HepG2 (cell line): ENCODE results near the gene ZKSCAN2. TPM values are rescaled to one million over a fixed set of nuclear protein-coding genes. Genes with fewer than 3 reads are reported as not detected.

Source experiments
- CBX2 ChIP-seq, 2 experiments: fragments of 200-600 bp in 1 of 2; sonication (generic); formaldehyde crosslinking in 1 of 2; IDR thresholded peaks; 2 replicates each; pipeline versions ENCODE4 v1.7.0 to v1.8.1; 2018 to 2022; ENCODE audit warnings: low read depth in 2 of 2, low read length in 1 of 2, mild to moderate bottlenecking in 1 of 2, missing genetic modification reagents in 1 of 2
- DPF2 ChIP-seq: sonication (generic); formaldehyde crosslinking; IDR thresholded peaks from 2 replicates; pipeline ENCODE4 v1.4.0; 2020; ENCODE audit warnings: mild to moderate bottlenecking, low read depth, missing genetic modification reagents, borderline replicate concordance
- HNF4A ChIP-seq: sonication (generic); formaldehyde crosslinking; IDR thresholded peaks from 2 replicates; pipeline ENCODE4 v1.4.0; 2020; ENCODE audit warnings: missing genetic modification reagents
- HOXA5 ChIP-seq: sonication (generic); formaldehyde crosslinking; IDR thresholded peaks from 2 replicates; pipeline ENCODE4 v1.4.0; 2020; ENCODE audit warnings: missing genetic modification reagents
- KDM3A ChIP-seq: IDR thresholded peaks from 2 replicates; pipeline ENCODE4 v1.6.1; 2018; ENCODE audit warnings: low read depth, missing compliant biosample characterization
- LCORL ChIP-seq, 2 experiments: fragments of 450-650 bp in 1 of 2; sonication (generic) in 1 of 2; formaldehyde crosslinking in 1 of 2; IDR thresholded peaks; 2 replicates each; pipeline versions ENCODE4 v1.5.0 to v1.6.1; 2017 to 2020; ENCODE audit warnings: antibody characterized with exemption in 1 of 2, missing genetic modification reagents in 1 of 2
- MEIS2 ChIP-seq: sonication (generic); formaldehyde crosslinking; IDR thresholded peaks from 2 replicates; pipeline ENCODE4 v1.9.0; 2021; ENCODE audit warnings: mild to moderate bottlenecking, missing genetic modification reagents
- NFE2L1 ChIP-seq: sonication (generic); formaldehyde crosslinking; IDR thresholded peaks from 2 replicates; pipeline ENCODE4 v1.4.0; 2020; ENCODE audit warnings: missing genetic modification reagents, mild to moderate bottlenecking, borderline replicate concordance
- POLR2A ChIP-seq, 2 experiments: IDR thresholded peaks; 2 replicates each; pipeline ENCODE4 v1.6.1; 2011; ENCODE audit warnings: low read depth in 2 of 2, low read length in 2 of 2, mild to moderate bottlenecking in 1 of 2, moderate library complexity in 1 of 2; ENCODE audit not compliant: insufficient read depth in 1 of 2
- REPIN1 ChIP-seq: sonication (generic); formaldehyde crosslinking; IDR thresholded peaks from 2 replicates; pipeline ENCODE4 v1.8.0; 2022; ENCODE audit warnings: missing genetic modification reagents, low read depth, mild to moderate bottlenecking, borderline replicate concordance
- SOX6 ChIP-seq, 2 experiments: fragments of 450-650 bp in 1 of 2; sonication (generic) in 1 of 2; formaldehyde crosslinking in 1 of 2; IDR thresholded peaks; 2 replicates each; pipeline versions ENCODE4 v1.4.0 to v1.6.1; 2017 to 2020; ENCODE audit warnings: antibody characterized with exemption in 1 of 2, mild to moderate bottlenecking in 1 of 2, missing genetic modification reagents in 1 of 2
- SUZ12 ChIP-seq: fragments of 150-350 bp; IDR thresholded peaks from 2 replicates; pipeline ENCODE4 v1.6.1; 2014; ENCODE audit warnings: low read depth, low read length
- ZFP62 ChIP-seq: sonication (generic); formaldehyde crosslinking; IDR thresholded peaks from 2 replicates; pipeline ENCODE4 v1.4.0; 2020; ENCODE audit warnings: missing genetic modification reagents
- ZNF207 ChIP-seq: fragments of 450-650 bp; IDR thresholded peaks from 2 replicates; pipeline ENCODE4 v1.6.1; 2016; ENCODE audit warnings: antibody characterized with exemption, borderline replicate concordance
- ZNF720 ChIP-seq: sonication (generic); formaldehyde crosslinking; IDR thresholded peaks from 2 replicates; pipeline ENCODE4 v1.4.0; 2020; ENCODE audit warnings: missing genetic modification reagents
- ZNF788 ChIP-seq: sonication (generic); formaldehyde crosslinking; IDR thresholded peaks from 2 replicates; pipeline ENCODE4 v1.5.0; 2020; ENCODE audit warnings: mild to moderate bottlenecking, missing genetic modification reagents, borderline replicate concordance
- polyA plus RNA-seq, 8 experiments: library from polyadenylated mRNA; depleted of rRNA in 3 of 8; stranded (reverse) in 7 of 8; unstranded in 1 of 8; fragments of >200 nt; fragmentation: Illumina TruSeq in 4 of 8; extraction: Trizol in 4 of 8; gene quantifications; 2 replicates each; pipeline versions ENCODE4 v1.2.1 to v1.2.3, GENCODE V29; 2011 to 2016; ENCODE audit warnings: low read depth in 4 of 8, missing spikeins in 1 of 8, mixed read lengths in 1 of 8; ENCODE audit not compliant: insufficient read depth in 1 of 8
- total RNA-seq, 5 experiments: library from RNA; depleted of rRNA; stranded (reverse); fragments of >200 nt; fragmentation: Illumina TruSeq; extraction: Trizol; gene quantifications; 2 replicates each; pipeline ENCODE4 v1.2.3, GENCODE V29; 2016; ENCODE audit warnings: low read depth in 1 of 5
- TF ChIP-seq, protein P1 (sequence below): sonication (generic); formaldehyde crosslinking; conservative IDR thresholded peaks from 2 replicates; pipeline ENCODE4 v1.5.0; 2020; ENCODE audit warnings: missing genetic modification reagents
- TF ChIP-seq, protein P2 (sequence below): sonication (generic); formaldehyde crosslinking; IDR thresholded peaks from 2 replicates; pipeline ENCODE4 v1.5.0; 2020; ENCODE audit warnings: mild to moderate bottlenecking, low read depth, missing genetic modification reagents, borderline replicate concordance
- TF ChIP-seq, protein P3 (sequence below): IDR thresholded peaks from 2 replicates; pipeline ENCODE4 v1.6.1; 2016
- TF ChIP-seq, protein P4 (sequence below): sonication (generic); formaldehyde crosslinking; IDR thresholded peaks from 2 replicates; pipeline ENCODE4 v1.4.0; 2020; ENCODE audit warnings: mild to moderate bottlenecking, missing genetic modification reagents

ZKSCAN2 gene
- total and polyA plus RNA-seq, 2 of the 13 experiments (the other 11 are each of a cell fraction or from before 2014, with no cell fraction given): 4.2 to 11.1 TPM

DNA sequence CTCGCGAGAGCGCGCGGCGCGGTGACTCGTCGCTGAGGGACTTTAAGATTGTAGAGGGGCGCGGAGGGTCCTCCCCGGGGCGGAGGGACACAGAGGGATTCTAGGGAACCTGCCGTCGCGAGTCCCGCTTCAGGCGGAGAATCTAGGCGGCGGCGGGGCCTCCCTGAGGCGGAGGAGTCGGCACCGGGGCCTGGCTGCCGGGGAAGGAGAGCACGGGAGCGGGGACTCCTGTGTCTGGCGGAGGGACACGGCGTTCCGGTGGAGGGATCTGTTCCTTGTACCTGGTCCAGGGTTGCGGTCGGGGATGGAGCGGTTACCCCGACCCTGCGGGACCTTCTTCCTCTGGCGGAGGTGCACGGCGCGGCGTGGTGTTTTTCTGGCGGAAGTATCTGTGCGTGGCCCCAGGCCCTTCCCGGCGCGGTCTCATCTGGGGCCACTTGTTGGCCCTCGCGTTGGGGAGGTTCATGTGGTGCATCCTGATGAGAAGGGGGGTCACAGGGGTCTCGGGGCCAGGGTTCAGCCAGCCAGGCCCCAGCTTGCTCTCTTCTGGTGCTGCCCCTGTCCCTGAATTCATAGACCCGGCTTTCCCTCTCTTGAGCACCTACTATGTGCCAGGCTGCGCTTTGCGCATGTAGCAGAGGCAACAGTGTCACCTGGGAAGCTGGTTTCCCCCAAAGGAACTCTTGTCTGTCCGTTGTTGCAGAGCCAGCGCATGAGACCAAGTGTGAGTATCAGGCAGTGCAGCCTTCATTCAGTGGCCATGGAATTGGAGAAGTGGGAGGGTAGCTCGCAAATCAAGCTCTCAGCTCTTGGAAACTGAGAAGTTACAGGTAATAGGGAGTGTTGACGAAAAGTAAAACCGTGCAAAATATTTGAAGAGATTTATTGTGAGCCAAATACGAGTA, 563 bp upstream of the ZKSCAN2 start (continued):
- TF ChIP-seq REPIN1 (peak; percentile 94), HNF4A (CRISPR knock-in tag) (peak; percentile 83), ZNF720 (CRISPR knock-in tag) (no peak), ZNF788 (peak; percentile 84), ZNF207 (no peak), ZFP62 (CRISPR knock-in tag) (no peak), SOX6 (IDR thresholded peaks at IDR 0.05) (no peak), SOX6 (CRISPR knock-in tag; IDR thresholded peaks at IDR 0.05) (peak; percentile 70), LCORL (IDR thresholded peaks at IDR 0.05) (0 out of 2 replicates have a peak, but pooled peaks have one; percentile 25), LCORL (CRISPR knock-in tag; IDR thresholded peaks at IDR 0.05) (peak; percentile 90), KDM3A (CRISPR knock-in tag) (peak; percentile 93), DPF2 (CRISPR knock-in tag) (no peak), NFE2L1 (CRISPR knock-in tag) (peak; percentile 86; the same call in 1 of the 2 replicates), SUZ12 (no peak), CBX2 (IDR thresholded peaks at IDR 0.05; ENCODE audit: low read depth, low read length) (no peak), CBX2 (CRISPR knock-in tag; IDR thresholded peaks at IDR 0.05; ENCODE audit: low read depth) (no peak), HOXA5 (CRISPR knock-in tag) (peak; percentile 88), MEIS2 (CRISPR knock-in tag) (peak; percentile 88), POLR2A (IDR thresholded peaks at IDR 0.05; ENCODE audit: insufficient read depth in 1 of 2, low read depth in 2 of 2, low read length in 2 of 2) (peak; percentile 79 to 86)
- TF ChIP-seq, protein P1, sequence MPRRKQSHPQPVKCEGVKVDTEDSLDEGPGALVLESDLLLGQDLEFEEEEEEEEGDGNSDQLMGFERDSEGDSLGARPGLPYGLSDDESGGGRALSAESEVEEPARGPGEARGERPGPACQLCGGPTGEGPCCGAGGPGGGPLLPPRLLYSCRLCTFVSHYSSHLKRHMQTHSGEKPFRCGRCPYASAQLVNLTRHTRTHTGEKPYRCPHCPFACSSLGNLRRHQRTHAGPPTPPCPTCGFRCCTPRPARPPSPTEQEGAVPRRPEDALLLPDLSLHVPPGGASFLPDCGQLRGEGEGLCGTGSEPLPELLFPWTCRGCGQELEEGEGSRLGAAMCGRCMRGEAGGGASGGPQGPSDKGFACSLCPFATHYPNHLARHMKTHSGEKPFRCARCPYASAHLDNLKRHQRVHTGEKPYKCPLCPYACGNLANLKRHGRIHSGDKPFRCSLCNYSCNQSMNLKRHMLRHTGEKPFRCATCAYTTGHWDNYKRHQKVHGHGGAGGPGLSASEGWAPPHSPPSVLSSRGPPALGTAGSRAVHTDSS (CRISPR knock-in tag): 0 out of 2 replicates have a peak, but pooled peaks have one; percentile 91
- TF ChIP-seq, protein P2, sequence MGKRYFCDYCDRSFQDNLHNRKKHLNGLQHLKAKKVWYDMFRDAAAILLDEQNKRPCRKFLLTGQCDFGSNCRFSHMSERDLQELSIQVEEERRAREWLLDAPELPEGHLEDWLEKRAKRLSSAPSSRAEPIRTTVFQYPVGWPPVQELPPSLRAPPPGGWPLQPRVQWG (CRISPR knock-in tag): peak; percentile 92
- TF ChIP-seq, protein P3, sequence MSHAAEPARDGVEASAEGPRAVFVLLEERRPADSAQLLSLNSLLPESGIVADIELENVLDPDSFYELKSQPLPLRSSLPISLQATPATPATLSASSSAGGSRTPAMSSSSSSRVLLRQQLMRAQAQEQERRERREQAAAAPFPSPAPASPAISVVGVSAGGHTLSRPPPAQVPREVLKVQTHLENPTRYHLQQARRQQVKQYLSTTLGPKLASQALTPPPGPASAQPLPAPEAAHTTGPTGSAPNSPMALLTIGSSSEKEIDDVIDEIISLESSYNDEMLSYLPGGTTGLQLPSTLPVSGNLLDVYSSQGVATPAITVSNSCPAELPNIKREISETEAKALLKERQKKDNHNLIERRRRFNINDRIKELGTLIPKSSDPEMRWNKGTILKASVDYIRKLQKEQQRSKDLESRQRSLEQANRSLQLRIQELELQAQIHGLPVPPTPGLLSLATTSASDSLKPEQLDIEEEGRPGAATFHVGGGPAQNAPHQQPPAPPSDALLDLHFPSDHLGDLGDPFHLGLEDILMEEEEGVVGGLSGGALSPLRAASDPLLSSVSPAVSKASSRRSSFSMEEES (CRISPR knock-in tag): peak; percentile 59; the same call in 1 of the 2 replicates
- TF ChIP-seq, protein P4, sequence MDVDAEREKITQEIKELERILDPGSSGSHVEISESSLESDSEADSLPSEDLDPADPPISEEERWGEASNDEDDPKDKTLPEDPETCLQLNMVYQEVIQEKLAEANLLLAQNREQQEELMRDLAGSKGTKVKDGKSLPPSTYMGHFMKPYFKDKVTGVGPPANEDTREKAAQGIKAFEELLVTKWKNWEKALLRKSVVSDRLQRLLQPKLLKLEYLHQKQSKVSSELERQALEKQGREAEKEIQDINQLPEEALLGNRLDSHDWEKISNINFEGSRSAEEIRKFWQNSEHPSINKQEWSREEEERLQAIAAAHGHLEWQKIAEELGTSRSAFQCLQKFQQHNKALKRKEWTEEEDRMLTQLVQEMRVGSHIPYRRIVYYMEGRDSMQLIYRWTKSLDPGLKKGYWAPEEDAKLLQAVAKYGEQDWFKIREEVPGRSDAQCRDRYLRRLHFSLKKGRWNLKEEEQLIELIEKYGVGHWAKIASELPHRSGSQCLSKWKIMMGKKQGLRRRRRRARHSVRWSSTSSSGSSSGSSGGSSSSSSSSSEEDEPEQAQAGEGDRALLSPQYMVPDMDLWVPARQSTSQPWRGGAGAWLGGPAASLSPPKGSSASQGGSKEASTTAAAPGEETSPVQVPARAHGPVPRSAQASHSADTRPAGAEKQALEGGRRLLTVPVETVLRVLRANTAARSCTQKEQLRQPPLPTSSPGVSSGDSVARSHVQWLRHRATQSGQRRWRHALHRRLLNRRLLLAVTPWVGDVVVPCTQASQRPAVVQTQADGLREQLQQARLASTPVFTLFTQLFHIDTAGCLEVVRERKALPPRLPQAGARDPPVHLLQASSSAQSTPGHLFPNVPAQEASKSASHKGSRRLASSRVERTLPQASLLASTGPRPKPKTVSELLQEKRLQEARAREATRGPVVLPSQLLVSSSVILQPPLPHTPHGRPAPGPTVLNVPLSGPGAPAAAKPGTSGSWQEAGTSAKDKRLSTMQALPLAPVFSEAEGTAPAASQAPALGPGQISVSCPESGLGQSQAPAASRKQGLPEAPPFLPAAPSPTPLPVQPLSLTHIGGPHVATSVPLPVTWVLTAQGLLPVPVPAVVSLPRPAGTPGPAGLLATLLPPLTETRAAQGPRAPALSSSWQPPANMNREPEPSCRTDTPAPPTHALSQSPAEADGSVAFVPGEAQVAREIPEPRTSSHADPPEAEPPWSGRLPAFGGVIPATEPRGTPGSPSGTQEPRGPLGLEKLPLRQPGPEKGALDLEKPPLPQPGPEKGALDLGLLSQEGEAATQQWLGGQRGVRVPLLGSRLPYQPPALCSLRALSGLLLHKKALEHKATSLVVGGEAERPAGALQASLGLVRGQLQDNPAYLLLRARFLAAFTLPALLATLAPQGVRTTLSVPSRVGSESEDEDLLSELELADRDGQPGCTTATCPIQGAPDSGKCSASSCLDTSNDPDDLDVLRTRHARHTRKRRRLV (CRISPR knock-in tag): peak; percentile 95
